ENCODE results near the gene IGLL5. TPM values are rescaled to one million over a fixed set of nuclear protein-coding genes. Genes with fewer than 3 reads are reported as not detected.

IGLL5 gene
- total RNA-seq, 1 donor from 2014 or later, result not detected

DNA sequence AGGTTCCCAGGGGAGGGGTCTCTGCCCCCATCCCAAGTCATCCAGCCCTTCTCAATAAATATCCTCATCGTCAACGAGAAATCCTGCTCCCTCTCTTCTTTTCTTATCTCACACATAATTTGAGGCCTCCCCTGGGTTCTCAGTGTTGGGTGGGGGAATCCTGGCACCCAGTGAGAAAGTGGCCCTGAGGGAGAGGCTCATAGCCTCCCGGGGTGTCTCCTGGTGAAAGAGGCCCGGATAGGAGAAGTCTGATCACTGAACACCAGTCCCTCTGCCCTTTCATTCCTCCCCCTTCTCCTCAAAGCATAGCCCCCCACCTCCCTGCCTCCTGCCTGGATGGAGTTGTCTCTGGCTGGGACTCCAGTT is 35.3 kb downstream of the IGLL5 start:
- TF ChIP-seq, protein P1, sequence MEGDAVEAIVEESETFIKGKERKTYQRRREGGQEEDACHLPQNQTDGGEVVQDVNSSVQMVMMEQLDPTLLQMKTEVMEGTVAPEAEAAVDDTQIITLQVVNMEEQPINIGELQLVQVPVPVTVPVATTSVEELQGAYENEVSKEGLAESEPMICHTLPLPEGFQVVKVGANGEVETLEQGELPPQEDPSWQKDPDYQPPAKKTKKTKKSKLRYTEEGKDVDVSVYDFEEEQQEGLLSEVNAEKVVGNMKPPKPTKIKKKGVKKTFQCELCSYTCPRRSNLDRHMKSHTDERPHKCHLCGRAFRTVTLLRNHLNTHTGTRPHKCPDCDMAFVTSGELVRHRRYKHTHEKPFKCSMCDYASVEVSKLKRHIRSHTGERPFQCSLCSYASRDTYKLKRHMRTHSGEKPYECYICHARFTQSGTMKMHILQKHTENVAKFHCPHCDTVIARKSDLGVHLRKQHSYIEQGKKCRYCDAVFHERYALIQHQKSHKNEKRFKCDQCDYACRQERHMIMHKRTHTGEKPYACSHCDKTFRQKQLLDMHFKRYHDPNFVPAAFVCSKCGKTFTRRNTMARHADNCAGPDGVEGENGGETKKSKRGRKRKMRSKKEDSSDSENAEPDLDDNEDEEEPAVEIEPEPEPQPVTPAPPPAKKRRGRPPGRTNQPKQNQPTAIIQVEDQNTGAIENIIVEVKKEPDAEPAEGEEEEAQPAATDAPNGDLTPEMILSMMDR (IDR thresholded peaks at IDR 0.05; ENCODE audit: insufficient read depth, low read length, severe bottlenecking), result no peak
- no peaks in the 10 kb centered on the region for H3K27me3 ChIP-seq (ENCODE audit: control insufficient read depth, insufficient read depth, low read length)
- no peak for FAIRE-seq
- H3K4me3 ChIP-seq (ENCODE audit: low read depth, low read length), result no peak overlapping the region
- no peaks in the 10 kb centered on the region for H3K36me3 ChIP-seq (ENCODE audit: control insufficient read depth, insufficient read depth, low read length)
- DNase-seq (ENCODE audit: low read depth), result no peak

DNA sequence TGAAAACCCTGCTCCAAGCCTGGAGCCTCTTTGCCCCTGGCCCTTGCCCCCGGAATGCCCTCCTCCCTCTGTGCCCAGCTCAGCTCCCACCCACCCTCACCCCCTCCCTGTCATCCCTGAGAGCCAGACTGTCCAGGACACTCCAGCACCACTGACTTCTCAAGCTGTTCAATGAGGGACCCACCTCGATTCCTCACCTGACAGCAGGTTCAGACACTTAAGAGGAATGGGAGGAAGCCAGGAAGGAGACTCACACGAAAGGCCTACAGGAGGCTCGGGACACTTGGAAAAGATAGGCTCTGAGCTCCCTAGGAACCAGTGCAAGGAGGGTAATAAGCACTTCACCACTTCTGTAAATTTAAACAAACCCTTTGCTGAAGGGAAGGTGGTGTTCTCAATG is 35.8 kb downstream of the IGLL5 start:
- Histone ChIP-seq H3K27me3 (ENCODE audit: control insufficient read depth, insufficient read depth, low read length) (no peaks in the 10 kb centered on the region), H3K4me3 (ENCODE audit: low read depth, low read length) (no peak overlapping the region), H3K36me3 (ENCODE audit: control insufficient read depth, insufficient read depth, low read length) (no peaks in the 10 kb centered on the region)
- TF ChIP-seq, protein P1 (IDR thresholded peaks at IDR 0.05; ENCODE audit: insufficient read depth, low read length, severe bottlenecking), result no peak
- DNase-seq (ENCODE audit: low read depth), result no peak
- FAIRE-seq, result no peak

DNA sequence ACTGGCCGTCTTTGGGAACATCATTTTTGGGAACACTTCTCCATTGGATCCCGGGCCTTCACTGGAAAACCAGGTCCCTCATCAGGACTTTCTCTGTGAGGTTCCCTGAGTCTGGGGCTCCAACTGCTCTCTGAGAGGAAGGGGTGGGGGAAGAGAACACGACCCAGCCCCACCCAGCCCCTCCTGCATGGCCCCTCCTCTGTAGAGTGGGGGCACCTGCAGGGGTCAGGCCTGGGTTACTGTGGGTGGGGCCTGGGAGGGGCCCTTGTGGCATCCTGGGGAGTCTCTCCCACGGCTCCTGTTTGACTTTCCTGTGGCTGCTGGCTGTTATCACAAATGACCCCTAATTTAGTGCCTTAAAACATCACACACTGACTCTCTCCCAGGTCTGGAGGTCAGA is 36.3 kb downstream of the IGLL5 start:
- H3K36me3 ChIP-seq (ENCODE audit: control insufficient read depth, insufficient read depth, low read length), result no peaks in the 10 kb centered on the region
- DNase-seq (ENCODE audit: low read depth) (no peak), FAIRE-seq (no peak)
- H3K27me3 ChIP-seq (ENCODE audit: control insufficient read depth, insufficient read depth, low read length), result no peaks in the 10 kb centered on the region
- no peak overlapping the region for H3K4me3 ChIP-seq (ENCODE audit: low read depth, low read length)
- TF ChIP-seq, protein P1 (IDR thresholded peaks at IDR 0.05; ENCODE audit: insufficient read depth, low read length, severe bottlenecking), result no peak

DNA sequence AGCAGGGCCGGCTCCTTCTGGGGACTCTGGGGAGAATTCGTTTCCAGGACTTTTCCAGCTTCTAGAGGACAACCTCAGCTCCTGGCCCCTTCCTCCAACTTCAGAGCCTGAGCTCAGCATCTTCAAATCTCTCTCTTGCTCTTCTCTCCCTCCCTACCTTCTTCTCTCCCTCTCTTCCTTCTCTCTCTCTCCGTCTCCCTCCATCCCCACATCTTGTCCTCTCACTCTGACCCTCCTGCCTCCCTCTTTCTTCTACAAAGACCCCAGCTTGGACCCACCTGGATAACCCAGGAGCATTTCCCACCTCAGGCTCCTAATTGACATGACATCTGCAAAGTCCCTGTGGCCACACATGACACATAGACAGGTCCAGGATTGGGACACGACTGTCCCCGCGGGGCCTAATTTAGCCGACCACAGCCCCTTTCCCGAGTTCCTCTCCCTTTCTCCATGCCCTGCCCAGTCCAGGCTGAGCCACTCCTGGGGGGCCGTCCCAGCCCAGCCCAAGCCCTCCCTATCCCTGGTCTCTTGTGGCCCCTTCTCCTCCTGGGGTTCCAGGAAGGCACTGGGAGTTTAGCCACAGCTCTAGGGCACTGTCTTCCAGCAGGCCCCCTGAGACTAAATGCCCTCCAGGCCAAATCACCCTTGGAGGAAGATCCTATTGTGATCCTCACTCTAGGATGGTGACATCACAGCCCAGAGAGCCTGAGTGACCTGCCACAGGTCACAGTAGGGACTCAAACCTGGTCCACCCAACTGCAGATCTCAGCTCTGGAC is 36.9 kb downstream of the IGLL5 start:
- no peaks in the 10 kb centered on the region for H3K36me3 ChIP-seq (ENCODE audit: control insufficient read depth, insufficient read depth, low read length)
- no peaks in the 10 kb centered on the region for H3K27me3 ChIP-seq (ENCODE audit: control insufficient read depth, insufficient read depth, low read length)
- DNase-seq (ENCODE audit: low read depth), result no peak
- TF ChIP-seq, protein P1 (IDR thresholded peaks at IDR 0.05; ENCODE audit: insufficient read depth, low read length, severe bottlenecking), result no peak
- no peak overlapping the region for H3K4me3 ChIP-seq (ENCODE audit: low read depth, low read length)
- FAIRE-seq, result no peak

DNA sequence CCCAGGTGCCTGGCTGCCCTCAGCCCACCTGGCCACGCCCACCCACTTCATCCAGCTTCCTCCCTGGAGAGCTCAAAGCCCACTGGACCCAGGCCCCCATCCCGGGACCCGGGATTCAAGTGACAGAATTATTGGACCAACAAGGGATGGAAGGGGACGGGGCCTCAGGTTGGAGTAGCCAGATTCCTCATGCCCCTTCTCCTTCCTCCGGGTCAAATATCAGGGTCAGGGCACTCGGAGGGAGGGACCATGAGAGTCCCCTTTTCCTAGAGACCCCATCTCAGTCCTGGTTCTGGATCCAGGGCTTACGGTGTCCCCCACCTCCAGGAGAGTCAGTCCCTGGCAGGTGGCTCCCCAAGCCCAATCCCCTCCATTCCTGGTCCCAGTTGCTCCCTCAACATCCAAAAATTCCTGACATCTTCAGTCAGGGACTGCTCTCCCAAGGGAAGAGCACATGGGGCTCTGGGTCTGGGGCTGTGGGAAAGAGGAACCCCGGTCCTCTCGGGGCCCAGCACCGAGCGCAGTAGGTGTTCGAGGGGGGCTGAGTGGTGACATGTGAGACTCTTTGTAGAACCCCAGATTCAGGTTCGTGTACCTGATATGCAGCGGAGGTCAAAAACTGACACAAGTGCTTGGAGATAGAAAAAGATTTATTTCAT is 37.7 kb downstream of the IGLL5 start:
- Histone ChIP-seq H3K4me3 (ENCODE audit: low read depth, low read length) (no peak overlapping the region), H3K36me3 (ENCODE audit: control insufficient read depth, insufficient read depth, low read length) (no peaks in the 10 kb centered on the region), H3K27me3 (ENCODE audit: control insufficient read depth, insufficient read depth, low read length) (no peaks in the 10 kb centered on the region)
- FAIRE-seq (no peak), DNase-seq (ENCODE audit: low read depth) (no peak)
- TF ChIP-seq, protein P1 (IDR thresholded peaks at IDR 0.05; ENCODE audit: insufficient read depth, low read length, severe bottlenecking), result no peak
